HepG2 (cell line): Measurements from ENCODE around the gene CARMIL1. TPM values are rescaled to one million over a fixed set of nuclear protein-coding genes. Genes with fewer than 3 reads are reported as not detected.

Source experiments
- ATAC-seq: fragments of 200-7000 bp; cut with Tn5 transposase; 3 replicates; pipeline ENCODE4 v1.9.1; 2020; ENCODE audit warnings: mild to moderate bottlenecking, moderate library complexity
- Bru-seq: library from RNA; stranded (reverse); fragments of 400-500 nt; gene quantifications from one replicate; lab custom pipeline; 2021; lab: Mats Ljungman, UMichigan
- BruChase-seq, 2 experiments: library from RNA; stranded (reverse); fragments of 400-500 nt; gene quantifications; one replicate each; lab custom pipeline; 2021; lab: Mats Ljungman, UMichigan
- BruUV-seq: library from RNA; stranded (reverse); fragments of 400-500 nt; replicated peaks from 2 replicates; lab custom pipeline; 2021; lab: Mats Ljungman, UMichigan
- CTCF ChIA-PET: fragments of 300-600 bp; formaldehyde crosslinking; extraction: SDS; loops from one replicate; lab custom pipeline; 2021; ENCODE audit warnings: low total read pairs, inconsistent platforms, low intra/inter-chr PET ratio; lab: Yijun Ruan, JAX
- POLR2A ChIA-PET: fragments of 350-600 bp; sonication (Branson Sonifier 250); formaldehyde crosslinking; loops from one replicate; lab custom pipeline; 2020; ENCODE audit warnings: antibody characterized with exemption, inconsistent platforms; lab: Yijun Ruan, JAX
- DNase-seq: peaks from one replicate; pipeline ENCODE4 v3.0.0-alpha.2; 2015; ENCODE audit warnings: low spot score
- FAIRE-seq: peaks from 3 replicates; lab custom pipeline; 2011; peaks lifted over from hg19 to GRCh38; lab: Jason Lieb, UNC
- H2AFZ ChIP-seq: one replicate; pipeline ENCODE4 v1.6.1; 2011; ENCODE audit warnings: low read length, inconsistent platforms
- H3K27ac ChIP-seq: fragments of 300-600 bp; 3 replicates; pipeline ENCODE4 v1.8.0; 2011; ENCODE audit warnings: mixed run types, mild to moderate bottlenecking, mixed read lengths, low read length, inconsistent platforms; ENCODE audit not compliant: insufficient read depth; ENCODE audit errors: extremely low read length
- H3K27me3 ChIP-seq, 2 experiments: fragments of 200-600 bp in 1 of 2; 2 replicates in 1 of 2; 3 replicates in 1 of 2; pipeline versions ENCODE4 v1.6.0 to v1.8.0; 2011; ENCODE audit warnings: low read length in 2 of 2, mild to moderate bottlenecking in 2 of 2, moderate library complexity in 2 of 2, inconsistent platforms in 1 of 2; ENCODE audit not compliant: insufficient read depth in 2 of 2, control insufficient read depth in 1 of 2
- H3K36me3 ChIP-seq, 2 experiments: fragments of 200-600 bp in 1 of 2; replicated peaks in 1 of 2; 2 replicates in 1 of 2; 3 replicates in 1 of 2; pipeline versions ENCODE4 v1.5.1 to v1.8.0; 2011; ENCODE audit warnings: low read length in 2 of 2, inconsistent platforms in 1 of 2; ENCODE audit not compliant: insufficient read depth in 2 of 2, control insufficient read depth in 1 of 2
- H3K4me1 ChIP-seq: 2 replicates; pipeline ENCODE4 v1.5.1; 2012; ENCODE audit warnings: low read length, inconsistent platforms; ENCODE audit not compliant: insufficient read depth
- H3K4me2 ChIP-seq: 2 replicates; pipeline ENCODE4 v1.6.0; 2011; ENCODE audit warnings: low read depth, low read length, inconsistent platforms
- H3K4me3 ChIP-seq, 3 experiments: fragments of 200-600 bp in 1 of 3; sonication (generic), shearing (Covaris generic) in 1 of 3; replicated peaks in 1 of 3; 2 replicates each; pipeline ENCODE4 v1.5.1; 2011 to 2016; ENCODE audit warnings: low read length in 3 of 3, inconsistent platforms in 2 of 3, low read depth in 2 of 3, mild to moderate bottlenecking in 2 of 3, control low read depth in 1 of 3, mixed read lengths in 1 of 3; ENCODE audit not compliant: insufficient read depth in 1 of 3
- H3K79me2 ChIP-seq: one replicate; pipeline ENCODE4 v1.6.1; 2011; ENCODE audit warnings: low read length, inconsistent platforms; ENCODE audit not compliant: insufficient read depth
- H3K9ac ChIP-seq: 2 replicates; pipeline ENCODE4 v1.6.0; 2011; ENCODE audit warnings: mild to moderate bottlenecking, low read depth, low read length, inconsistent platforms; ENCODE audit not compliant: insufficient read depth
- H3K9me3 ChIP-seq: 2 replicates; pipeline ENCODE4 v1.5.1; 2012; ENCODE audit warnings: mild to moderate bottlenecking, low read length
- H4K20me1 ChIP-seq: 2 replicates; pipeline ENCODE4 v1.6.0; 2011; ENCODE audit warnings: inconsistent platforms, mild to moderate bottlenecking, low read length, moderate library complexity; ENCODE audit not compliant: insufficient read depth
- CBFB ChIP-seq: sonication (generic); formaldehyde crosslinking; IDR thresholded peaks from 2 replicates; pipeline ENCODE4 v1.4.0; 2020; ENCODE audit warnings: missing genetic modification reagents
- DPF2 ChIP-seq: sonication (generic); formaldehyde crosslinking; IDR thresholded peaks from 2 replicates; pipeline ENCODE4 v1.4.0; 2020; ENCODE audit warnings: mild to moderate bottlenecking, low read depth, missing genetic modification reagents, borderline replicate concordance
- GZF1 ChIP-seq: sonication (generic); formaldehyde crosslinking; IDR thresholded peaks from 2 replicates; pipeline ENCODE4 v1.5.1; 2020; ENCODE audit warnings: mild to moderate bottlenecking, missing genetic modification reagents
- KDM5B ChIP-seq: sonication (generic); formaldehyde crosslinking; IDR thresholded peaks from 2 replicates; pipeline ENCODE4 v1.4.0; 2020; ENCODE audit warnings: missing genetic modification reagents, mild to moderate bottlenecking, borderline replicate concordance
- KMT2A ChIP-seq: sonication (generic); formaldehyde crosslinking; IDR thresholded peaks from 2 replicates; pipeline ENCODE4 v1.4.0; 2020; ENCODE audit warnings: missing genetic modification reagents
- MBNL3 ChIP-seq: fragments of 250-450 bp; sonication (Bioruptor Pico); conservative IDR thresholded peaks from 2 replicates; pipeline ENCODE4 v1.8.0; 2022; ENCODE audit warnings: mild to moderate bottlenecking, inconsistent platforms
- MED1 ChIP-seq: sonication (generic); formaldehyde crosslinking; IDR thresholded peaks from 2 replicates; pipeline ENCODE4 v1.4.0; 2020; ENCODE audit warnings: missing genetic modification reagents
- MEIS2 ChIP-seq: sonication (generic); formaldehyde crosslinking; IDR thresholded peaks from 2 replicates; pipeline ENCODE4 v1.9.0; 2021; ENCODE audit warnings: mild to moderate bottlenecking, missing genetic modification reagents
- NFE2L2 ChIP-seq: fragments of 150-350 bp; IDR thresholded peaks from 2 replicates; pipeline ENCODE4 v1.6.1; 2014; ENCODE audit warnings: low read length
- NFIB ChIP-seq: sonication (generic); formaldehyde crosslinking; IDR thresholded peaks from 2 replicates; pipeline ENCODE4 v1.9.0; 2021; ENCODE audit warnings: missing genetic modification reagents, mild to moderate bottlenecking, borderline replicate concordance
- THYN1 ChIP-seq: sonication (generic); formaldehyde crosslinking; IDR thresholded peaks from 2 replicates; pipeline ENCODE4 v1.8.1; 2023; ENCODE audit warnings: low read depth, mild to moderate bottlenecking, moderate library complexity, missing genetic modification reagents, borderline replicate concordance
- TP53 ChIP-seq: sonication (generic); formaldehyde crosslinking; conservative IDR thresholded peaks from 2 replicates; pipeline ENCODE4 v1.4.0; 2020; ENCODE audit warnings: missing genetic modification reagents
- ZFAT ChIP-seq: sonication (generic); formaldehyde crosslinking; conservative IDR thresholded peaks from 2 replicates; pipeline ENCODE4 v1.8.1; 2023; ENCODE audit warnings: missing genetic modification reagents, inconsistent platforms
- ZNF496 ChIP-seq: sonication (generic); formaldehyde crosslinking; IDR thresholded peaks from 2 replicates; pipeline ENCODE4 v1.8.1; 2023; ENCODE audit warnings: mild to moderate bottlenecking, moderate library complexity, missing genetic modification reagents; ENCODE audit not compliant: insufficient replicate concordance
- ZNF652 ChIP-seq: IDR thresholded peaks from 2 replicates; pipeline ENCODE4 v1.6.1; 2016; ENCODE audit warnings: low read depth, borderline replicate concordance
- WGBS: methylation state at CpG from one replicate; pipeline ENCODE4 v1.1.6; 2017; ENCODE audit warnings: low lambda C conversion rate; 5-methylcytosine and 5-hydroxymethylcytosine counted together
- in situ Hi-C: cut with HindIII; loops from 2 replicates; pipeline ENCODE4 v1.10.0; 2017; ENCODE audit warnings: low pct_unique_long_range_greater_than_20kb; ENCODE audit not compliant: extremely low pct_ligation_motif_present
- intact Hi-C: fragments of 100-400 bp; cut with micrococcal nuclease; formaldehyde crosslinking; loops from one replicate; pipeline ENCODE4 v1.10.0; 2022; ENCODE audit not compliant: unreplicated experiment
- long read RNA-seq, 2 experiments: library from RNA in 1 of 2; library from polyadenylated mRNA in 1 of 2; stranded (forward) in 1 of 2; unstranded in 1 of 2; transcript quantifications; one replicate each; pipeline ENCODE4 v2.0.0, GENCODE V29; 2019 to 2022
- polyA minus RNA-seq, 3 experiments: library from RNA; depleted of rRNA, polyadenylated mRNA; stranded (reverse); fragments of >200 nt; gene quantifications; 2 replicates each; pipeline ENCODE4 v1.2.3, GENCODE V29; 2011; ENCODE audit warnings: low replicate concordance in 1 of 3
- polyA plus RNA-seq, 8 experiments: library from polyadenylated mRNA; depleted of rRNA in 3 of 8; stranded (reverse) in 7 of 8; unstranded in 1 of 8; fragments of >200 nt; fragmentation: Illumina TruSeq in 4 of 8; extraction: Trizol in 4 of 8; gene quantifications; 2 replicates each; pipeline versions ENCODE4 v1.2.1 to v1.2.3, GENCODE V29; 2011 to 2016; ENCODE audit warnings: low read depth in 4 of 8, missing spikeins in 1 of 8, mixed read lengths in 1 of 8; ENCODE audit not compliant: insufficient read depth in 1 of 8
- total RNA-seq, 5 experiments: library from RNA; depleted of rRNA; stranded (reverse); fragments of >200 nt; fragmentation: Illumina TruSeq; extraction: Trizol; gene quantifications; 2 replicates each; pipeline ENCODE4 v1.2.3, GENCODE V29; 2016; ENCODE audit warnings: low read depth in 1 of 5
- TF ChIP-seq, protein P1 (sequence below): conservative IDR thresholded peaks from 2 replicates; pipeline ENCODE4 v1.6.1; 2018; ENCODE audit warnings: missing genetic modification reagents

CARMIL1 gene
- total RNA-seq (2016; rRNA removed; fragmentation: Illumina TruSeq; extraction: Trizol) (2.6 and 2.9 TPM in 2 replicates), polyA plus RNA-seq (2011; rRNA removed) (1.4 and 1.8 TPM in 2 replicates), polyA minus RNA-seq (2011; rRNA and poly(A)+ RNA removed; ENCODE audit: low replicate concordance) (1.8 and 15.1 TPM in 2 replicates), Bru-seq, nascent RNA (percentile 41 among the genes with signal in this experiment), BruChase-seq, experiment 1, labeled RNA remaining after a 6-hour chase (percentile 37 among the genes with signal in this experiment), BruChase-seq, experiment 2, labeled RNA remaining after a 2-hour chase (percentile 38 among the genes with signal in this experiment)
- 0.62 and 0.71 TPM in 2 replicates for total RNA-seq (2016; cell fraction: cytosol; rRNA removed; fragmentation: Illumina TruSeq; extraction: Trizol; ENCODE audit: low read depth)
- 2.5 TPM in 2 replicates for total RNA-seq (2016; cell fraction: insoluble cytoplasmic fraction; rRNA removed; fragmentation: Illumina TruSeq; extraction: Trizol)
- 0.96 and 0.99 TPM in 2 replicates for total RNA-seq (2016; cell fraction: membrane; rRNA removed; fragmentation: Illumina TruSeq; extraction: Trizol)
- total RNA-seq (2016; cell fraction: nucleus; rRNA removed; fragmentation: Illumina TruSeq; extraction: Trizol): 2.9 and 3.2 TPM in 2 replicates
- polyA plus RNA-seq (2011; cell fraction: cytosol; rRNA removed): 1.1 and 1.2 TPM in 2 replicates
- polyA plus RNA-seq (2011; cell fraction: nucleus; rRNA removed): 1.3 TPM in 2 replicates
- 1.3 and 2.3 TPM in 2 replicates for polyA plus RNA-seq (2012)
- 0.12 and 0.16 TPM in 2 replicates for polyA plus RNA-seq (2016; cell fraction: cytosol; fragmentation: Illumina TruSeq; extraction: Trizol; ENCODE audit: low read depth)
- 1.6 and 2.0 TPM in 2 replicates for polyA plus RNA-seq (2016; cell fraction: insoluble cytoplasmic fraction; fragmentation: Illumina TruSeq; extraction: Trizol; ENCODE audit: low read depth)
- 0.38 and 0.58 TPM in 2 replicates for polyA plus RNA-seq (2016; cell fraction: membrane; fragmentation: Illumina TruSeq; extraction: Trizol; ENCODE audit: low read depth)
- 1.9 and 2.5 TPM in 2 replicates for polyA plus RNA-seq (2016; cell fraction: nucleus; fragmentation: Illumina TruSeq; extraction: Trizol; ENCODE audit: insufficient read depth, low read depth)
- polyA minus RNA-seq (2011; cell fraction: cytosol; rRNA and poly(A)+ RNA removed): 1.8 and 1.9 TPM in 2 replicates
- polyA minus RNA-seq (2011; cell fraction: nucleus; rRNA and poly(A)+ RNA removed): 4.6 and 7.1 TPM in 2 replicates
- long read RNA-seq, experiment 1, partial matches to known transcripts: 1 of 9 reads
- long read RNA-seq, experiment 1, other reads (novel, unspliced or antisense): 8 of 9 reads
- long read RNA-seq, experiment 2, partial matches to known transcripts: 1 of 2 reads
- long read RNA-seq, experiment 2, other reads (novel, unspliced or antisense): 1 of 2 reads

DNA sequence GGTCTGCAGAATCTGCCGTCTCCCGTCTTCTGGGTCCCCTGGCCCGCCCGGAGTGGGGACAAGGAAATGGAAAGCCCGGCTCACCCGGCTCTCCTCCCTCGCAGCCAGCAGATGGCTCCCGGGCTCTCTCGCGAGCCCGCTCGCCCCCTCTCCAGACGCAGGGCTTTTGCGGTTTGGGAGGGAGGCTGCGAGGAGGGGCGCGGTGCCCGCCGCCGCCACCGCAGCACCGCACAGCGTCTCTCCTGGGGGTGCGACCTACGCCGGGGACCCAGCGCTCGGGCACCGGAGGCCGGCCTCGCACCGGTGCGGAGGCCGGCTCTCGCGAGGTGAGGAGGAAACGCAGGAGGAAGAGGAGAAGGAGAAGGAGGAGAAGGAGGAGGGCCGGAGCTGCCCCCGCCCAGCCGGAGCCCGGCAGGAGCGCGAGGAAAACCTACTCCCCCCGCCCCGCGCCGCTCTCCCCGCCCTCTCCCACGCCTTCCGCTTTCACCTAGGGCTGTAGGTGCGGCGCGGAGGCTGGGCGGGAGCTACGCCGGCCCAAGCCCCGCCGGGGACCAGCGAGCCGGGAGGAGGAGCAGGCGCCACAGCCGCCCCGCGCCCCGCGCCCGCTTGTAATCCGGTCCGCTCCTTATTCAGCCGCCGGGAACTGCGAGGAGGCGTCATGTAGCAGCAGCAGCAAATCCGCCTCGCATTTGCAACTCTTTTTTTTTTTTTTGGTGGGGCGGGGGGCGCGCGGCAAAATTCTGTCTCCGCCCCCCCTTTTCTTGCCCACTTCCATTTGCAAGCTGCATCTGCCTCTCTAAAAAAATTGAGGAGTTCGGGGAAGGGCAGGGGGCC, at the start of gene CARMIL1:
Gene CARMIL1, plus strand, starts transcription at position 461 of the 834 bp plus-strand sequence. CDS start 422 bp downstream, outside the sequence.
- Histone ChIP-seq H3K4me1 (peaks cover 35% of the 10 kb centered on the region), H3K36me3 (no peaks in the 10 kb centered on the region), H3K9ac (peak within 1 kb of the TSS; percentile 59), H3K9me3 (no peaks in the 10 kb centered on the region), H2AFZ (peak within 1 kb of the TSS; percentile 57), H3K27ac (no peak within 1 kb of the TSS), H3K4me3 (peak within 1 kb of the TSS; percentile 67 to 81 (median 79)), H3K4me2 (peak within 1 kb of the TSS; percentile 100), H3K79me2 (no peaks in the 10 kb centered on the region), H4K20me1 (no peaks in the 10 kb centered on the region), H3K27me3 (peaks cover 0 to 21% of the 10 kb centered on the region in 2 experiments; a peak in 3 of 5 replicates)
- BruUV-seq: no TSS peak
- ChIA-PET CTCF (interaction anchor here (1.4 to 2.2 kb wide), 2 partner anchors 211 to 323 kb away, joined by 5 to 10 read pairs; no protein-coding TSS in a partner anchor), POLR2A (interaction anchor here (0.7 to 0.9 kb wide), 3 partner anchors 157 to 713 kb away, joined by 3 to 5 read pairs (median 3); no protein-coding TSS in a partner anchor)
- intact Hi-C loops (loop anchor here (1.0 to 5.0 kb wide), 5 partner anchors 211 to 663 kb away; no protein-coding TSS in a partner anchor), in situ Hi-C loops (loop anchor here (5.0 kb wide), 1 partner anchor 323 kb away; no protein-coding TSS in a partner anchor)
- no peak for FAIRE-seq
- ATAC-seq: peak; percentile 92
- peak; percentile 54 for DNase-seq
- WGBS: under 1% methylated on average over 44 of the region's 81 CpGs
- 0 out of 2 replicates have a peak, but pooled peaks have one; percentile 7 for TF ChIP-seq ZNF652 (CRISPR knock-in tag)
- peak; percentile 54; the same call in 1 of the 2 replicates for TF ChIP-seq KDM5B
- TF ChIP-seq NFE2L2: no peak
- TF ChIP-seq GZF1 (CRISPR knock-in tag): no peak
- no peak for TF ChIP-seq ZNF496 (CRISPR knock-in tag)
- TF ChIP-seq CBFB (CRISPR knock-in tag): peak; percentile 94
- no peak for TF ChIP-seq DPF2 (CRISPR knock-in tag)
- peak; percentile 47; the same call in 1 of the 2 replicates for TF ChIP-seq MEIS2 (CRISPR knock-in tag)
- TF ChIP-seq, protein P1, sequence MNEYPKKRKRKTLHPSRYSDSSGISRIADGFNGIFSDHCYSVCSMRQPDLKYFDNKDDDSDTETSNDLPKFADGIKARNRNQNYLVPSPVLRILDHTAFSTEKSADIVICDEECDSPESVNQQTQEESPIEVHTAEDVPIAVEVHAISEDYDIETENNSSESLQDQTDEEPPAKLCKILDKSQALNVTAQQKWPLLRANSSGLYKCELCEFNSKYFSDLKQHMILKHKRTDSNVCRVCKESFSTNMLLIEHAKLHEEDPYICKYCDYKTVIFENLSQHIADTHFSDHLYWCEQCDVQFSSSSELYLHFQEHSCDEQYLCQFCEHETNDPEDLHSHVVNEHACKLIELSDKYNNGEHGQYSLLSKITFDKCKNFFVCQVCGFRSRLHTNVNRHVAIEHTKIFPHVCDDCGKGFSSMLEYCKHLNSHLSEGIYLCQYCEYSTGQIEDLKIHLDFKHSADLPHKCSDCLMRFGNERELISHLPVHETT (CRISPR knock-in tag): peak; percentile 83
- TF ChIP-seq MED1: peak; percentile 42; the same call in 1 of the 2 replicates
- TF ChIP-seq ZFAT (CRISPR knock-in tag): peak; percentile 77; the same call in 1 of the 2 replicates
- TF ChIP-seq NFIB (CRISPR knock-in tag): no peak
- TF ChIP-seq MBNL3 (CRISPR knock-in tag): no peak
- TF ChIP-seq THYN1: no peak
- no peak for TF ChIP-seq TP53 (CRISPR knock-in tag)
- peak; percentile 40; the same call in 1 of the 2 replicates for TF ChIP-seq KMT2A
